ENCODE measurements around the gene MBD5. TPM values are rescaled to one million over a fixed set of nuclear protein-coding genes. Genes with fewer than 3 reads are reported as not detected.

The MBD5 gene
- total RNA-seq, 1 donor from 2014 or later, result 14.5 TPM

DNA sequence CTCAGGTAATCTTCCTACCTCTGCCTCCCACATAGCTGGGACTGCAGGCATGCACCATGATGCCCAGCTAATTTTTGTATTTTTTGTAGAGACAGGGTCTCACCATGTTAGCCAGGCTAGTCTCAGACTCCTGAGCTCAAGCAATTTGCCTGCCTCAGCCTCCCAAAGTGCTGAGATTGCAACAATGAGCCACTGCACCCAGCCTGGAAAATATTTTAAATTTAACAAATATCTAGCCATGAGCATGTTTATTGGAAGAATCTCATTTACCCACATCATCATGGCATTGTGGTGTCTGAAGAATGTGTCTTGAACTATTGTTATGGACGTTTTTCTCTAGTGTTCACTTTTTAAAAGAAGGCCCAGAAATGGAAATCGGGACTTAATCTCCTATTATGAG lies 231.8 kb downstream of the MBD5 start:
- DNase-seq (ENCODE audit: low read depth), result no peak
- TF ChIP-seq, protein P1, sequence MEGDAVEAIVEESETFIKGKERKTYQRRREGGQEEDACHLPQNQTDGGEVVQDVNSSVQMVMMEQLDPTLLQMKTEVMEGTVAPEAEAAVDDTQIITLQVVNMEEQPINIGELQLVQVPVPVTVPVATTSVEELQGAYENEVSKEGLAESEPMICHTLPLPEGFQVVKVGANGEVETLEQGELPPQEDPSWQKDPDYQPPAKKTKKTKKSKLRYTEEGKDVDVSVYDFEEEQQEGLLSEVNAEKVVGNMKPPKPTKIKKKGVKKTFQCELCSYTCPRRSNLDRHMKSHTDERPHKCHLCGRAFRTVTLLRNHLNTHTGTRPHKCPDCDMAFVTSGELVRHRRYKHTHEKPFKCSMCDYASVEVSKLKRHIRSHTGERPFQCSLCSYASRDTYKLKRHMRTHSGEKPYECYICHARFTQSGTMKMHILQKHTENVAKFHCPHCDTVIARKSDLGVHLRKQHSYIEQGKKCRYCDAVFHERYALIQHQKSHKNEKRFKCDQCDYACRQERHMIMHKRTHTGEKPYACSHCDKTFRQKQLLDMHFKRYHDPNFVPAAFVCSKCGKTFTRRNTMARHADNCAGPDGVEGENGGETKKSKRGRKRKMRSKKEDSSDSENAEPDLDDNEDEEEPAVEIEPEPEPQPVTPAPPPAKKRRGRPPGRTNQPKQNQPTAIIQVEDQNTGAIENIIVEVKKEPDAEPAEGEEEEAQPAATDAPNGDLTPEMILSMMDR (IDR thresholded peaks at IDR 0.05; ENCODE audit: insufficient read depth, low read length, poor library complexity, severe bottlenecking), result no peak
- Histone ChIP-seq H3K27me3 (ENCODE audit: control insufficient read depth, insufficient read depth, low read length) (no peaks in the 10 kb centered on the region), H3K36me3 (ENCODE audit: control insufficient read depth, insufficient read depth, low read length) (no peaks in the 10 kb centered on the region), H3K4me3 (ENCODE audit: low read depth, low read length) (no peak overlapping the region)

DNA sequence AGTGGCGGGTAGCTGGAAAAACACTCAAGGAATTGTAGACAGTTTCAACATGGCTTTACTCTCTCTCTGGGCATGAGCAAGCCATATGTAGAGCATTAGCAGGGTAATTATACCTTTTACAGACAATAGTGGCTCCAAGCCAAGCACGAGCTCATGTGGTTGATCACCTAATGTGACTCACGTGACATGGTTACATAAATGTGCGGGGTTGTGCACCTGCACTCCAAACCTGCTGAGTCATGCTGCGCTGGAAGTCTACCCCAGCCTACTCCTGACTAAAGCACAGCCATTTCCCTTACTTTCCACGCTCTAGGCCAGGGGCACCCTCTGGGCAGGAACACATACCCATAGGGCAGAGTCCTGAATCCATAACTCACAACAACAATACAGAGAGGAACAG lies 232.8 kb downstream of the MBD5 start:
- no peaks in the 10 kb centered on the region for H3K27me3 ChIP-seq (ENCODE audit: control insufficient read depth, insufficient read depth, low read length)
- H3K4me3 ChIP-seq (ENCODE audit: low read depth, low read length), result no peak overlapping the region
- H3K36me3 ChIP-seq (ENCODE audit: control insufficient read depth, insufficient read depth, low read length), result no peaks in the 10 kb centered on the region
- TF ChIP-seq, protein P1 (IDR thresholded peaks at IDR 0.05; ENCODE audit: insufficient read depth, low read length, poor library complexity, severe bottlenecking), result no peak
- DNase-seq (ENCODE audit: low read depth), result no peak

DNA sequence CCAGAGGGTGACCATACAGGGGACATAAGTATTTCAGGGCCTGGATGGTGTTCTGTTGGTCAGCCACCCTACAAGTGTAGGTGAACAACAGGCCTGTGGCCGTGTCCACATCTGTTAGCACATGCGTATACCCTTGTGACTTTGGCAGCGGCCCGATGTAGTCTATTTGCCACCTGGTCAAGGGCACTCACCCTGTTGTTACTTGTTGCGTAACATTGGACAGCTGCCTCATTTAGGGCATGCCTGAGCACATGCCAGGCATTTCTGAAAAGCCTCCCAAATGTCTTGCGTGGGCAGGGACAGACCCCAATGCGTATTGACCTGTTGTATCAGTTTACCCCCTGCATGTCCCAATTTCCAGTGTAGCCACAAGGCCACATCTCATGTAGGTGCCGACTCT lies 235.0 kb downstream of the MBD5 start:
- TF ChIP-seq, protein P1 (IDR thresholded peaks at IDR 0.05; ENCODE audit: insufficient read depth, low read length, poor library complexity, severe bottlenecking), result no peak
- no peaks in the 10 kb centered on the region for H3K27me3 ChIP-seq (ENCODE audit: control insufficient read depth, insufficient read depth, low read length)
- no peak for DNase-seq (ENCODE audit: low read depth)

DNA sequence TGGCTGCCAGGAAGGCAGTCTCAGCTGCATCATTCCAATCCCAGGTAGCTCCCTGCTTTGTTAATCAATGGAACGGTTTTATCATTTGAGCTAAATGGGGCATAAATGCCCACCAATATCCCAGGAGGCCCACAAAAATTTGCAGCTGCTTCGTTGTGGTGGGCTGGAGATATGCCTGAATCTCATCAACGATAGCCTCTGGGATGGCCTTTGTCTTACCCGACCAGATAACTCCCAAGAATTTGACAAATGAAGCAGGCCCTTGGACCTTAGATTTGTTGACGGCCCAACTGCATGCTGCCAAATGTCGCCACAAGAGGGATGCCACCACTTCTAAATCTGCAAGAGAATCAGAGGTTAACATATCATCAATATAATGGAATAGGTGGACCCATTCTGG lies 236.4 kb downstream of the MBD5 start:
- no peak for DNase-seq (ENCODE audit: low read depth)
- H3K4me3 ChIP-seq (ENCODE audit: low read depth, low read length), result no peak overlapping the region
- no peaks in the 10 kb centered on the region for H3K36me3 ChIP-seq (ENCODE audit: control insufficient read depth, insufficient read depth, low read length)
- H3K27me3 ChIP-seq (ENCODE audit: control insufficient read depth, insufficient read depth, low read length), result no peaks in the 10 kb centered on the region
- TF ChIP-seq, protein P1 (IDR thresholded peaks at IDR 0.05; ENCODE audit: insufficient read depth, low read length, poor library complexity, severe bottlenecking), result no peak

More for the DNA sequence above, 235.0 kb downstream of the MBD5 start:
- Histone ChIP-seq H3K4me3 (ENCODE audit: low read depth, low read length) (no peak overlapping the region), H3K36me3 (ENCODE audit: control insufficient read depth, insufficient read depth, low read length) (no peaks in the 10 kb centered on the region)

DNA sequence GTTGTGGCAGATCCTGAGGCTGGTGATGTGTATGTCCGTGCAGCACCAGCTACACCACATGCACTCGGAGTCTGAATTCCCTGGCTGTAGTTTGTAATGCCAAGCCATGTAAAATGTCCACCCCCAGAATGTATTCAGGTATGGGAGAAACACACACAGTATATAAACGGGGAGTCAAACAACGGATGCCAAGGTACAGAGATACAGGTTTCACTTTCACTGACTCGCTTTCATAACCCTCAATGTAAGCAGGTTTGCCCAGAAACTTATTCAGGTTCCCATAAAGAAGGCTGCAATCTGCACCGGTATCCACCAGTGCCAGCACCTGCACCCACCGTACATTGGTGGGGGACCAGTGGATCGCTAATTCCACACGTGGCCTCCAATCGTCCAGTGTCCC lies 237.2 kb downstream of the MBD5 start:
- TF ChIP-seq, protein P1 (IDR thresholded peaks at IDR 0.05; ENCODE audit: insufficient read depth, low read length, poor library complexity, severe bottlenecking), result no peak
- H3K4me3 ChIP-seq (ENCODE audit: low read depth, low read length), result no peak overlapping the region

DNA sequence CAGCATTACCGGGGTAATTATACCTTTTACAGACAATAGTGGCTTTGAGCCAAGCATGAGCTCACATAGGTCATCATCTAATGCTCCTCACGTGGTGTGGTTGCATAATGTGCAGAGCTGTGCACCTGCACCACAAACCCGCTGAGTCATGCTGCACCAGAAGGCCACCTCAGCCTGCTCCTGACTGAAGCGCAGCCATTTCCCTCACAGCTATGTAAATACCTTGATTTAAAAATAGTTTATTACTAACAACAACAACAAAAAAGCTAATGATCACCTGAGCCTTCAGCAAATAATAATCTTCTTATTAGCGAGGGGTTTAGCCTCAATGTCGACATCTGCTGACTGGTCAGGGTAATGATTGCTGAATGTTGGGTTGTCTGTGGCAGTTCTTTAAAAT lies 238.8 kb downstream of the MBD5 start:
- DNase-seq (ENCODE audit: low read depth), result peak; percentile 50
- Histone ChIP-seq H3K27me3 (ENCODE audit: control insufficient read depth, insufficient read depth, low read length) (no peaks in the 10 kb centered on the region), H3K4me3 (ENCODE audit: low read depth, low read length) (no peak overlapping the region), H3K36me3 (ENCODE audit: control insufficient read depth, insufficient read depth, low read length) (no peaks in the 10 kb centered on the region)
- TF ChIP-seq, protein P1 (IDR thresholded peaks at IDR 0.05; ENCODE audit: insufficient read depth, low read length, poor library complexity, severe bottlenecking), result no peak

More for the DNA sequence above, 237.2 kb downstream of the MBD5 start:
- Histone ChIP-seq H3K36me3 (ENCODE audit: control insufficient read depth, insufficient read depth, low read length) (no peaks in the 10 kb centered on the region), H3K27me3 (ENCODE audit: control insufficient read depth, insufficient read depth, low read length) (no peaks in the 10 kb centered on the region)
- DNase-seq (ENCODE audit: low read depth), result no peak

Measured in kidney epithelial cell (primary cell).